CD4-positive, alpha-beta memory T cell (primary cell): ENCODE measurements around the gene CACNA1B. TPM values are rescaled to one million over a fixed set of nuclear protein-coding genes. Genes with fewer than 3 reads are reported as not detected.
A peak's percentile ranks its signal among the peaks of the same experiment; 100 is the strongest.

Source experiments
- CTCF ChIA-PET: fragments of 350-600 bp; sonication (Branson Sonifier 250); formaldehyde crosslinking; loops from one replicate; lab custom pipeline; 2021; ENCODE audit warnings: inconsistent platforms; ENCODE audit not compliant: partially characterized antibody; lab: Charles Lee
- POLR2A ChIA-PET: fragments of 350-600 bp; sonication (Branson Sonifier 250); formaldehyde crosslinking; loops from one replicate; lab custom pipeline; 2021; ENCODE audit not compliant: partially characterized antibody; lab: Charles Lee
- DNase-seq, 5 donors: peaks; one replicate each; pipeline versions ENCODE4 v3.0.0 to v3.0.0-alpha.2; 2020 to 2022; ENCODE audit warnings: mixed read lengths in 1 of 5
- H3K27ac ChIP-seq: one replicate; pipeline ENCODE4 v1.7.0; 2013; ENCODE audit warnings: low read depth, low read length
- H3K27me3 ChIP-seq: 2 replicates; pipeline ENCODE4 v1.7.0; 2013; ENCODE audit warnings: mild to moderate bottlenecking, low read length, moderate library complexity; ENCODE audit not compliant: insufficient read depth
- H3K36me3 ChIP-seq: 2 replicates; pipeline ENCODE4 v1.7.0; 2013; ENCODE audit warnings: mild to moderate bottlenecking, low read length, moderate library complexity; ENCODE audit not compliant: insufficient read depth
- H3K4me1 ChIP-seq: 2 replicates; pipeline ENCODE4 v1.7.0; 2013; ENCODE audit warnings: mild to moderate bottlenecking, low read length, moderate library complexity; ENCODE audit not compliant: insufficient read depth
- H3K4me3 ChIP-seq, 2 donors: one replicate each; pipeline ENCODE4 v1.7.0; 2013; ENCODE audit warnings: low read length in 2 of 2, mild to moderate bottlenecking in 1 of 2
- H3K9me3 ChIP-seq, 2 donors: one replicate each; pipeline ENCODE4 v1.7.0; 2013; ENCODE audit warnings: low read length in 2 of 2, control low read depth in 1 of 2; ENCODE audit not compliant: control insufficient read depth in 1 of 2
- H3K27ac Mint-ChIP-seq, 7 donors: one replicate each; pipeline ENCODE4 v1.8.0; 2020 to 2021; ENCODE audit warnings: mixed read lengths in 7 of 7, mild to moderate bottlenecking in 6 of 7, inconsistent platforms in 3 of 7, moderate library complexity in 3 of 7
- H3K27me3 Mint-ChIP-seq, 2 donors: one replicate each; pipeline ENCODE4 v1.8.0; 2020 to 2021; ENCODE audit warnings: mixed read lengths in 2 of 2
- H3K36me3 Mint-ChIP-seq, 2 donors: one replicate each; pipeline ENCODE4 v1.8.0; 2020 to 2021; ENCODE audit warnings: mixed read lengths in 2 of 2, inconsistent platforms in 1 of 2, mild to moderate bottlenecking in 1 of 2
- H3K4me1 Mint-ChIP-seq, 4 donors: one replicate each; pipeline ENCODE4 v1.8.0; 2020 to 2021; ENCODE audit warnings: mixed read lengths in 4 of 4, mild to moderate bottlenecking in 1 of 4
- H3K4me3 Mint-ChIP-seq, 8 donors: one replicate each; pipeline ENCODE4 v1.8.0; 2020 to 2021; ENCODE audit warnings: mixed read lengths in 8 of 8, mild to moderate bottlenecking in 7 of 8, moderate library complexity in 6 of 8, inconsistent platforms in 3 of 8
- H3K9me3 Mint-ChIP-seq, 8 donors: one replicate each; pipeline ENCODE4 v1.8.0; 2020 to 2021; ENCODE audit warnings: mixed read lengths in 8 of 8, mild to moderate bottlenecking in 5 of 8, inconsistent platforms in 3 of 8, moderate library complexity in 1 of 8
- intact Hi-C: fragments of 100-400 bp; cut with micrococcal nuclease; formaldehyde crosslinking; loops from one replicate; pipeline ENCODE4 v1.15.1; 2023
- polyA plus RNA-seq, 2 donors: library from polyadenylated mRNA; unstranded; fragments of 300-500 nt; fragmentation: Illumina TruSeq; gene quantifications; one replicate each; pipeline ENCODE4 v1.2.3, GENCODE V29; 2021
- total RNA-seq, 2 experiments: library from RNA; stranded (reverse); gene quantifications; one replicate each; pipeline ENCODE4 v1.2.3, GENCODE V29; 2021

The CACNA1B gene
- total and polyA plus RNA-seq, 4 experiments from 2014 or later, result not detected

GRCh38 chr9:138020120-138020794 lies 142.7 kb downstream of the CACNA1B start:
- CTCF ChIA-PET, result no interaction called here
- intact Hi-C loops, result loop anchor here (5.0 to 10.0 kb wide), 2 partner anchors 298 to 345 kb away; no protein-coding TSS in a partner anchor
- Mint-ChIP-seq H3K4me1 (peaks cover 0 to 11% (median 2%) of the 10 kb centered on the region in 4 donors), H3K9me3 (peaks cover 0 to 2% (median 0%) of the 10 kb centered on the region in 8 donors), H3K36me3 (no peaks in the 10 kb centered on the region), H3K4me3 (no peak overlapping the region), H3K27me3 (peaks cover 11 to 15% of the 10 kb centered on the region in 2 donors), H3K27ac (no peak overlapping the region)
- H3K9me3 ChIP-seq, result no peaks in the 10 kb centered on the region
- peaks cover 4% of the 10 kb centered on the region for H3K4me1 ChIP-seq
- no peaks in the 10 kb centered on the region for H3K27me3 ChIP-seq
- no peak for DNase-seq
- H3K27ac ChIP-seq, result no peak overlapping the region
- no peak overlapping the region for H3K4me3 ChIP-seq
- POLR2A ChIA-PET, result no interaction called here
- no peaks in the 10 kb centered on the region for H3K36me3 ChIP-seq

- DNase-seq, result no peak
- no peaks in the 10 kb centered on the region for H3K36me3 Mint-ChIP-seq
- no peak overlapping the region for H3K27ac Mint-ChIP-seq
- POLR2A ChIA-PET, result no interaction called here
- H3K4me1 ChIP-seq, result peaks cover 4% of the 10 kb centered on the region
- H3K4me3 Mint-ChIP-seq, result no peak overlapping the region
- H3K4me1 Mint-ChIP-seq, result peaks cover 0 to 11% (median 2%) of the 10 kb centered on the region in 4 donors
- H3K27me3 Mint-ChIP-seq, result peaks cover 15 to 18% of the 10 kb centered on the region in 2 donors
- H3K9me3 ChIP-seq, result no peaks in the 10 kb centered on the region
- H3K27ac ChIP-seq, result no peak overlapping the region
- intact Hi-C loops, result loop anchor here (5.0 to 10.0 kb wide), 2 partner anchors 298 to 346 kb away; no protein-coding TSS in a partner anchor
- no peaks in the 10 kb centered on the region for H3K36me3 ChIP-seq
- H3K9me3 Mint-ChIP-seq, result no peaks in the 10 kb centered on the region
- H3K4me3 ChIP-seq, result no peak overlapping the region
- CTCF ChIA-PET, result no interaction called here
- no peaks in the 10 kb centered on the region for H3K27me3 ChIP-seq
These were observed 143.2 kb downstream of the CACNA1B start for GRCh38 chr9:138020795-138021182.

DNA sequence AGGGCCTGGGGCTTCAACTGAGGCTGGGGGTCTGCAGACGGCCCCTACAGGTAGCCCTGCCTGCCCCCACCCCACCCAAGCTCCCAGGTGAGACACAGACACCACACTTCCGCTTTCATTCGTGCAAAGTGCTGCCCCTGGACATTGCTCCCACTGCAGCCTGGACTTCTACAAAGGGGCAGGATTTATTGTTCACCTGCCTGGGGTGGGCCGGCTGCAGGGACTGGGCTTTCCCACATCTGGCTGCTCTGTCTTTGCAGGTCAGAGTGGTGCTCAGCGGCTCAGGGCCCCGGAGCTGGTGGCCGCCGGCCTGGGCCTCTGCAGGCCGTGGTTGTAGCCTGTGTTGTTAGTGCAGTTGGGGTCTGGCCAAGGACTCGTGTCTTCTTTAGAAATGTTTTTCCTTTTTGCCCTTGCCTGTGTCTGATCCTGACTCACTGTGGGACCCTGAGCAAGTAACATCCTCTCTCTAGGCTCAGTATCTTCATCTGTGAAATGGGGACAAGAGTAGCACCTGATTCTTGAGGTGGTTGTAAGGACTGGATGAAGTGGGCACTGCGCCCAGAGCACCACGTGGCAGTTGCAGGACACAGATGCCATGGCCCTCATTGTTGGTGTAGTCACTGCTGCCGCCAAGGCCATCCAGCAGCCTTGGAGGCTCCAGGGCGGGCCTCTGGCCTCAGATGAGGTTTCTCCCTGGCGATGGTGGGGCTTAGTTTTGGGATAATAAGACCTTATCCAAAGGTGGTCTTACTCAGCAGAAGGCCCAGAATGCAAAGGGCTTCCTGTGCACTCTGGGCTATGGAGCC lies 143.9 kb downstream of the CACNA1B start:
- peak overlapping the region in 1 of 8 donors; percentile 54 for H3K4me3 Mint-ChIP-seq
- H3K9me3 Mint-ChIP-seq, result no peaks in the 10 kb centered on the region
- no peak overlapping the region for H3K4me3 ChIP-seq
- ChIA-PET CTCF (no interaction called here), POLR2A (no interaction called here)
- H3K27ac ChIP-seq, result no peak overlapping the region
- intact Hi-C loops, result loop anchor here (5.0 to 10.0 kb wide), 2 partner anchors 299 to 347 kb away; no protein-coding TSS in a partner anchor
- no peaks in the 10 kb centered on the region for H3K36me3 ChIP-seq
- H3K27ac Mint-ChIP-seq, result no peak overlapping the region
- H3K27me3 Mint-ChIP-seq, result peaks cover 15 to 22% of the 10 kb centered on the region in 2 donors
- DNase-seq, result no peak
- no peaks in the 10 kb centered on the region for H3K36me3 Mint-ChIP-seq
- H3K4me1 ChIP-seq, result peaks cover 4% of the 10 kb centered on the region
- H3K9me3 ChIP-seq, result no peaks in the 10 kb centered on the region
- H3K27me3 ChIP-seq, result no peaks in the 10 kb centered on the region
- peaks cover 0 to 11% (median 2%) of the 10 kb centered on the region in 4 donors for H3K4me1 Mint-ChIP-seq

DNA sequence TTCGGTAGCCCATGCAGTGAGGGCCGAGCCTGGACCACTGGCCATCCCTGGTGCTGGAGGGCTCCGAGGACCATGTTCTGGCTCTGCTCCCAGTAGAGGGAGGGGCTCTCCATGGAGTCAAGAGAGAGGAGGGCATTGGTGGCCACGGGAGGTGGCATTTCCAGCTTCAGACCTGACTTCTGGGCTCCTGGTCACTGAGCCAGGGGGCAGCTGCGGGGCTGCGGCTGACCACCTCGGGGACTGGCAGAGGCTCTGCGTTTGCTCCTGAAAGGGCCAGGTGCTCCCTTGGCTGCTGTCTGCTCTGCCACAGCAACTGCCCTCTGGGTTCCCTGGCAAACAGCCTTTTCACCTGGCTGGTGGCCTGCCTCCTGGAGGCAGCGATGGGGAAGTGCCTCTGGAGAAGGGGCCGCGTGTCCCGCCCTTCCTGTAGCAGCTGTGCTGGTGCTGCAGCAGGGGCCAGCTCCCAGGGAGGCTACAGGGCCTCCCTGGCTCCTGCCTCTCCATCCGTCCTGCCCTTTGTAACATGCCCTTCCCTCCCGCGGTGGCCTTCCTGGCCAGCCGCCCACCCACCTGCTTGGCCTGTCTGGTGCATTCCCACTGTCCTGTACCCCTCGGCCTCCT lies 144.6 kb downstream of the CACNA1B start:
- no peaks in the 10 kb centered on the region for H3K36me3 Mint-ChIP-seq
- H3K27me3 ChIP-seq, result no peaks in the 10 kb centered on the region
- peaks cover 4% of the 10 kb centered on the region for H3K4me1 ChIP-seq
- peaks cover 16 to 22% of the 10 kb centered on the region in 2 donors for H3K27me3 Mint-ChIP-seq
- ChIA-PET CTCF (no interaction called here), POLR2A (no interaction called here)
- H3K9me3 Mint-ChIP-seq, result no peaks in the 10 kb centered on the region
- H3K4me3 ChIP-seq, result no peak overlapping the region
- peak overlapping the region in 3 of 8 donors; percentile 39 to 54 (median 49) for H3K4me3 Mint-ChIP-seq
- no peaks in the 10 kb centered on the region for H3K36me3 ChIP-seq
- H3K27ac ChIP-seq, result no peak overlapping the region
- peak in 2 of 5 donors; percentile 5 to 10 for DNase-seq
- intact Hi-C loops, result loop anchor here (5.0 to 10.0 kb wide), 2 partner anchors 300 to 347 kb away; no protein-coding TSS in a partner anchor
- no peak overlapping the region for H3K27ac Mint-ChIP-seq
- H3K4me1 Mint-ChIP-seq, result peaks cover 0 to 11% (median 2%) of the 10 kb centered on the region in 4 donors
- H3K9me3 ChIP-seq, result no peaks in the 10 kb centered on the region

DNA sequence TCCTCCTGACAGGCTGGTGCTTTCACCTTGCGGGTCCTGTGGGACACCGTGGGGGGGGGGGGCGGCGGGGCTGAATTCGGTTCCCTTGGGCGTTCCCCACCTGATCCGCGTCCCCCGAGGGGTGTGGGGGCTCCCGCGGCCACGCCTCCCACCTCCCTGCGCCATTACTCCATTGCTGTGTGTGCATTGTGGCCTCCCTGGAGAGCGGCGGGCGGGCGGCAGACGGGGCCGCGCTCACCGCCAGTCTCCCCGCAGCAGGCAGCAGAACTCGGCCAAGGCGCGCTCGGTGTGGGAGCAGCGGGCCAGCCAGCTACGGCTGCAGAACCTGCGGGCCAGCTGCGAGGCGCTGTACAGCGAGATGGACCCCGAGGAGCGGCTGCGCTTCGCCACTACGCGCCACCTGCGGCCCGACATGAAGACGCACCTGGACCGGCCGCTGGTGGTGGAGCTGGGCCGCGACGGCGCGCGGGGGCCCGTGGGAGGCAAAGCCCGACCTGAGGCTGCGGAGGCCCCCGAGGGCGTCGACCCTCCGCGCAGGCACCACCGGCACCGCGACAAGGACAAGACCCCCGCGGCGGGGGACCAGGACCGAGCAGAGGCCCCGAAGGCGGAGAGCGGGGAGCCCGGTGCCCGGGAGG lies 145.3 kb downstream of the CACNA1B start:
- ChIA-PET POLR2A (no interaction called here), CTCF (no interaction called here)
- Histone ChIP-seq H3K9me3 (no peaks in the 10 kb centered on the region), H3K4me1 (peaks cover 4% of the 10 kb centered on the region), H3K36me3 (no peaks in the 10 kb centered on the region), H3K4me3 (no peak overlapping the region), H3K27ac (no peak overlapping the region), H3K27me3 (no peaks in the 10 kb centered on the region)
- H3K27ac Mint-ChIP-seq, result no peak overlapping the region
- H3K27me3 Mint-ChIP-seq, result peaks cover 19 to 22% of the 10 kb centered on the region in 2 donors
- DNase-seq, result no peak
- H3K36me3 Mint-ChIP-seq, result no peaks in the 10 kb centered on the region
- H3K9me3 Mint-ChIP-seq, result no peaks in the 10 kb centered on the region
- intact Hi-C loops, result loop anchor here (5.0 to 10.0 kb wide), 2 partner anchors 301 to 348 kb away; no protein-coding TSS in a partner anchor
- peaks cover 0 to 11% (median 2%) of the 10 kb centered on the region in 4 donors for H3K4me1 Mint-ChIP-seq
- no peak overlapping the region for H3K4me3 Mint-ChIP-seq

GRCh38 chr9:138023394-138024124 lies 146.0 kb downstream of the CACNA1B start:
- POLR2A ChIA-PET, result no interaction called here
- H3K27ac Mint-ChIP-seq, result no peak overlapping the region
- CTCF ChIA-PET, result no interaction called here
- no peaks in the 10 kb centered on the region for H3K27me3 ChIP-seq
- peaks cover 4% of the 10 kb centered on the region for H3K4me1 ChIP-seq
- H3K36me3 Mint-ChIP-seq, result no peaks in the 10 kb centered on the region
- H3K9me3 ChIP-seq, result no peaks in the 10 kb centered on the region
- peak overlapping the region in 2 of 8 donors; percentile 20 to 38 for H3K4me3 Mint-ChIP-seq
- H3K9me3 Mint-ChIP-seq, result no peaks in the 10 kb centered on the region
- no peaks in the 10 kb centered on the region for H3K36me3 ChIP-seq
- no peak for DNase-seq
- no peak overlapping the region for H3K27ac ChIP-seq
- H3K27me3 Mint-ChIP-seq, result peaks cover 19 to 22% of the 10 kb centered on the region in 2 donors
- no peak overlapping the region for H3K4me3 ChIP-seq
- peaks cover 0 to 11% (median 2%) of the 10 kb centered on the region in 4 donors for H3K4me1 Mint-ChIP-seq
- intact Hi-C loops, result loop anchor here (5.0 to 10.0 kb wide), 2 partner anchors 301 to 349 kb away; no protein-coding TSS in a partner anchor
